ENCODE data around the gene URB2. TPM values are rescaled to one million over a fixed set of nuclear protein-coding genes. Genes with fewer than 3 reads are reported as not detected.

URB2 gene
- total RNA-seq, 2 donors from 2014 or later = 3.6 to 8.4 TPM

Other genes starting within 250 kb of the URB2 start
- gene ACTA1, start 192.2 kb upstream of the URB2 start, total RNA-seq = 1,000 to 10,000 TPM in 1 of 2 donors, 100 to 1,000 TPM in 1; 508 to 1,063 TPM
- 10 to 100 TPM; 29.4 to 29.8 TPM for gene NUP133, start 117.9 kb upstream of the URB2 start, total RNA-seq
- 10 to 100 TPM; 10.1 to 14.8 TPM for gene ABCB10, start 67.5 kb upstream of the URB2 start, total RNA-seq
- gene TAF5L, start 125 bp upstream of the URB2 start, total RNA-seq = 10 to 100 TPM; 10.8 to 14.7 TPM